CD4-positive, alpha-beta T cell treated with Interleukin-6 for 4 hours (primary cell): ENCODE results near the gene GHR.
"Not testable (repeated sequence)": the region's sequence is repeated elsewhere in the genome, so short reads cannot be mapped to it uniquely, and the experiment has no call there.

ENCODE experiments used
- DNase-seq: peaks from one replicate; pipeline ENCODE4 v3.0.0-alpha.2; 2020; ENCODE audit warnings: mixed read lengths

Gene GHR

GRCh38 chr5:42654645-42655044 is 231.4 kb downstream of the GHR start:
- DNase-seq = no peak

GRCh38 chr5:42655982-42656650 is 232.9 kb downstream of the GHR start:
- DNase-seq = no peak

- no peak for DNase-seq
These were observed 233.4 kb downstream of the GHR start for GRCh38 chr5:42656651-42657015.

- not testable (repeated sequence) for DNase-seq
These were observed 236.6 kb downstream of the GHR start for GRCh38 chr5:42659869-42660268.

- DNase-seq = no peak
These were observed 242.6 kb downstream of the GHR start for GRCh38 chr5:42665857-42666256.

GRCh38 chr5:42666869-42667268 is 243.6 kb downstream of the GHR start:
- DNase-seq = no peak

GRCh38 chr5:42668254-42668653 is 245.0 kb downstream of the GHR start:
- DNase-seq = no peak

- no peak for DNase-seq
These were observed 249.7 kb downstream of the GHR start for GRCh38 chr5:42672925-42673324.

GRCh38 chr5:42675602-42676001 is 252.4 kb downstream of the GHR start:
- DNase-seq = no peak

GRCh38 chr5:42676362-42676761 is 253.1 kb downstream of the GHR start:
- DNase-seq = no peak

- no peak for DNase-seq
These were observed 254.1 kb downstream of the GHR start for GRCh38 chr5:42677156-42677842.

- no peak for DNase-seq
These were observed 256.8 kb downstream of the GHR start for GRCh38 chr5:42680046-42680445.

- not testable (repeated sequence) for DNase-seq
These were observed 261.8 kb downstream of the GHR start for GRCh38 chr5:42685078-42685477.

- DNase-seq = no peak
These were observed 266.2 kb downstream of the GHR start for GRCh38 chr5:42689391-42689790.

GRCh38 chr5:42691413-42691937 is 268.2 kb downstream of the GHR start:
- DNase-seq = no peak

- DNase-seq = no peak
These were observed 278.3 kb downstream of the GHR start for GRCh38 chr5:42701351-42702059.

GRCh38 chr5:42703238-42703637 is 280.0 kb downstream of the GHR start:
- DNase-seq = no peak

GRCh38 chr5:42715785-42716184 is 292.5 kb downstream of the GHR start:
- no peak for DNase-seq

GRCh38 chr5:42718591-42718990 is 295.4 kb downstream of the GHR start:
- DNase-seq = peak; percentile 6

GRCh38 chr5:42719034-42719433 is 295.8 kb downstream of the GHR start:
- DNase-seq = no peak

GRCh38 chr5:42720251-42720650 is 297.0 kb downstream of the GHR start:
- peak; percentile 4 for DNase-seq

GRCh38 chr5:42721484-42721883 is 298.2 kb downstream of the GHR start:
- no peak for DNase-seq

- DNase-seq = not testable (repeated sequence)
These were observed 311.4 kb downstream of the GHR start for GRCh38 chr5:42734531-42735058.

GRCh38 chr5:42740920-42741319 is 317.7 kb downstream of the GHR start:
- no peak for DNase-seq
